Thoracic aorta endothelial cell (primary cell): ENCODE data around the gene PNPO. TPM values are rescaled to one million over a fixed set of nuclear protein-coding genes. Genes with fewer than 3 reads are reported as not detected.

ENCODE experiments used
- total RNA-seq: library from RNA; depleted of rRNA; stranded (reverse); fragments of >200 nt; gene quantifications from 2 replicates; pipeline ENCODE4 v1.2.3, GENCODE V29; 2012

Gene PNPO
- 40.3 and 42.8 TPM in 2 replicates for total RNA-seq

DNA sequence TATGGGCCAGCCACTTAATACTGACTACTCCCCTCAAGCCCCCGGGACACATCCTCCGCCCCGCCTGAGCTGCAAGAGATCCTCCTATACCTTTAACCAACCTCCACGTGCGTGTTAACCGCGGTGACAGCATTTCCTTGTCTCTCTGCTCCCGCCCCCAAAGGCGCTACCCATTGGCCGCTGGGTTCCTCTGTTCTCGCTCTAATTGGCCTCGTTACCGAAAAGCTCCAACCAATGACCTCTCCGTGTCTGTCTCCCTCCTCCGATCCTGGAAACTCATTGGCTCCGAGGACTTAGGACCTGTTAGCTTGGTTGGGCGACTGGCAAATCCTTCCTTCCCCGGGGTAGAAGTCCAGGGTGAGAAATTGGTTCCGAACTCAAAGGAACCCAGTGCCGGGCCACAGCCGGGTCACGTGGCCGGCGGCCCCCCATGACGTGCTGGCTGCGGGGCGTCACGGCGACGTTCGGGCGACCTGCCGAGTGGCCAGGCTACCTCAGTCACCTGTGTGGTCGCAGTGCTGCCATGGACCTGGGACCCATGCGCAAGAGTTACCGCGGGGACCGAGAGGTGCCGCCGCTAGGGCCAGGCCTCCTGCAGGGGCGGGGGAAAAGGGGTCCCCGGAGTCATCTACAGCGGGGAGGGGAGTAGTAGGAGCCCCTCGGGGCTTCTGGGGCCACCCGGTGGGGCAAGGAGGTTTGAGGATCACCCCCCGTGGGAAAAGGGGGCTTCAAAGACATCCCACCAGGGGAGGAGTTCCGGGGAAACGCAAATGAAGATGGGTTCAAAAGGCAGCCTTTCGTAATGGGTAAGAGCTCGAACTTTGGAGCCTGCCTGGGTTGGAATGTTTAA, at the start of gene PNPO:
Gene PNPO (plus strand): TSS at position 326 of the 850 bp plus-strand sequence. CDS start 105 bp downstream, at position 431.

DNA sequence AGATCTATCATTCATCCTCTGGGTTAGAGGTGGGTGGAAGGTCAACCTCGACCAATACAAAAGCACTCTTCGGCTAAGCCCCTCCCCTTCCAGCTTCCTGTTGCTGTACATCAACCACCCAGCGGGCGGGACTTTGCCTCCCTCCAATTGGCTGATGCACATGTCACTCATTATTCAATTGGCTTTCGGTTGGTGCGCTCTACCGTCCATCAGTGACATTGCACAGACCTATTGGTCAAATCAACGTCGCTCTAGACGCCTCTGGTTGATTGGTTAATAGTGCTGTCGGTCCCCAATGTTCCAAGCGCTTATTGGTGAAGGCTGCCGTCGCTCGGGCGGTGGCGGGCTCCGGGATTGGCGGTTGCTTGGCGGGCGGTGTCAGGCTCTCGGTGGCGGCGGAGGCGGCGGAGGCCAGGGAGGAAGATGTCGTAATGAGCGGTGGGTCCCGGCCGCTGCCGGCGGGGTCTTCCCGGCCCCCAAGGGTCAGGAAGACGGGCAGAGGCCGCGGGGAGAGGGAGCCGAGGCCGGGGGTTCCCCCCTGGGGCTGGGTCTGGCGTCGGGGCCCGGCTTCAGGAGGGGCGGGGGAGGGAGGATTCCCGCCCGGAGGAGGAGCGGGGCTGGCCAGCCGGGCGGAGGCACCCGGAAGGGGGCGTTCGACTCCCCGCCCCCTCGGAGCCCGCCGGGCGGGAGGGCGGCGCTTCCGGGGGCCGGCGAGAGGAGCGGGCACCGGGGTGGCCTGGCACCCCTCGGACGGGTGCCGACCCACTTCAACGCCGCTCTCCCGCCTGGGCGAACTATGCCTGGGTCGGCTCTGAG, 45.3 kb upstream of the PNPO start, which contains the start of gene SP2:
Gene SP2 (plus strand): TSS at position 381 of the 816 bp plus-strand sequence. CDS start 51 bp downstream, at position 432.

GRCh38 chr17:47957591-47958490, 16.5 kb downstream of the PNPO start, which contains the start of gene PRR15L:
PRR15L (minus strand) TSS chr17:47957883; CDS start chr17:47953234, 4,649 bp downstream.

GRCh38 chr17:47970725-47971499, 29.5 kb downstream of the PNPO start, which contains the start of gene CDK5RAP3:
CDK5RAP3 (plus strand) TSS chr17:47971113; CDS start chr17:47971147, 34 bp downstream.

Other genes with a start within 250 kb of the PNPO start
- 8.8 and 14.6 TPM in 2 replicates for gene TBKBP1, start 247.4 kb upstream of the PNPO start, total RNA-seq
- not detected in 2 replicates for gene TBX21, start 208.3 kb upstream of the PNPO start, total RNA-seq
- gene OSBPL7, start 119.8 kb upstream of the PNPO start, total RNA-seq = 11.3 and 14.9 TPM in 2 replicates
- gene MRPL10, start 110.0 kb upstream of the PNPO start, total RNA-seq = 29.4 and 42.4 TPM in 2 replicates
- 0.22 TPM in 1 of 2 replicates, not detected in the other for gene LRRC46, start 109.9 kb upstream of the PNPO start, total RNA-seq
- 18.2 and 30.4 TPM in 2 replicates for gene SCRN2, start 100.3 kb upstream of the PNPO start, total RNA-seq
- 1.7 and 2.4 TPM in 2 replicates for gene SP6, start 90.4 kb upstream of the PNPO start, total RNA-seq
- gene SP2, start 45.3 kb upstream of the PNPO start, total RNA-seq = 2.7 and 4.0 TPM in 2 replicates
- not detected in 2 replicates for gene PRR15L, start 16.3 kb downstream of the PNPO start, total RNA-seq
- gene CDK5RAP3, start 29.5 kb downstream of the PNPO start, total RNA-seq = 38.2 and 41.1 TPM in 2 replicates
- gene COPZ2, start 96.2 kb downstream of the PNPO start, total RNA-seq = 5.1 and 6.8 TPM in 2 replicates
- 98.3 and 106 TPM in 2 replicates for gene NFE2L1, start 106.8 kb downstream of the PNPO start, total RNA-seq
- 72.4 and 73.4 TPM in 2 replicates for gene CBX1, start 159.9 kb downstream of the PNPO start, total RNA-seq
- gene SNX11, start 166.2 kb downstream of the PNPO start, total RNA-seq = 12.3 and 14.9 TPM in 2 replicates